HL-60 (cell line): ENCODE data around the gene KRTAP19-3.

Experiments used
- CTCF ChIP-seq: IDR thresholded peaks from one replicate; pipeline ENCODE4 v1.5.1; 2011; ENCODE audit warnings: low read length, control low read depth, inconsistent platforms; ENCODE audit not compliant: insufficient read depth
- POLR2AphosphoS5 ChIP-seq: IDR thresholded peaks from 2 replicates; pipeline ENCODE4 v1.6.1; 2012; ENCODE audit warnings: low read depth
- REST ChIP-seq: IDR thresholded peaks from 2 replicates; pipeline ENCODE4 v1.6.1; 2012; ENCODE audit warnings: low read depth; ENCODE audit not compliant: insufficient replicate concordance

- TF ChIP-seq CTCF (no peak), POLR2AphosphoS5 (no peak), REST (no peak)
These were observed 48.6 kb downstream of the KRTAP19-3 start for GRCh38 chr21:30443226-30443625.
